ENCODE results near the gene RASA1. TPM values are rescaled to one million over a fixed set of nuclear protein-coding genes. Genes with fewer than 3 reads are reported as not detected.

Gene RASA1
- total and polyA plus RNA-seq, 2 donors from 2014 or later = 9.9 to 25.5 TPM

DNA sequence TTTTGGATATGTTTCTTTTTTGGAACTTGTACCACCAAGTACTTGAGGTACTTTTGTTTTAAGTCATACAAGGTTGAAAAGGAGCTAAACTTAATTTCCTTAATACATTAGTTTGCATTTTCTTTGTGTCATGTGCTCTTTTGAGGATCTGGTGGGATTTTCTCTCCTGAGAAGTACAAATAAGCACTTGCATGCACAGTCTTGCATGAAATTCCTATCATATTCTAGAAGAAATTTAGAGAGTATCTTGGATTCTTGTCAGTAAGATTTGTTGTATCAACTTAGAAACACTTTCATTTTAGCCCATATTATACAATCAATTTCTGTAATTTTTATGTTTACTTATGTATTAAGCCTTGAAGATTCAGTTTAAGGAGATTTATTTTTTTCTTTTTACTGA, 80.2 kb downstream of the RASA1 start:
- FAIRE-seq (no peak), DNase-seq (no peak)
- H3K4me3 ChIP-seq (ENCODE audit: low read length in 3 of 3) = no peak overlapping the region

DNA sequence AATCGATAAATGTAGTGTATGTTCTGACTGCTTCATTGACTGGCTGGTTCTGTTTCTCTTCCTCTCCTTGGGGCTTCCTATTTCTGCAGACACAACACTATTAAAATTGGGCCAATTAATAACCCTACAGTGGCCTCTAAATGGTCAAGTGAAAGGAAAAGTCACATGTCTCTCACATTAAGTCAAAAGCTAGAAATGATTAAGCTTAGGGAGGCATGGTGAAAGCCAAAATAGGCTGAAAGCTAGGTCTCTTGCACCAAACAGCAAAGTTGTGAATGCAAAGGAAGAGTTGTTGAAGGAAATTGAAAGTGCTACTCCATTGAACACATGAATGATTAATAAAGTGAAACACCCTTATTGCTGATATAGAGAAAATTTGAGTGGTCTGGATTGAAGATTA, 86.8 kb downstream of the RASA1 start:
- Histone ChIP-seq H3K4me1 (ENCODE audit: control insufficient read depth in 2 of 3, insufficient read depth in 2 of 3, low read depth in 1 of 3, low read length in 3 of 3) (no peaks in the 10 kb centered on the region), H3K27ac (ENCODE audit: low read depth in 2 of 2, low read length in 2 of 2) (no peak overlapping the region), H3K9me3 (ENCODE audit: control insufficient read depth in 2 of 3, insufficient read depth in 1 of 3, low read length in 3 of 3) (no peaks in the 10 kb centered on the region), H3K4me3 (ENCODE audit: low read length in 3 of 3) (no peak overlapping the region), H3K36me3 (ENCODE audit: control insufficient read depth in 2 of 3, insufficient read depth in 3 of 3, low read length in 3 of 3) (peaks cover 0 to 3% (median 2%) of the 10 kb centered on the region in 3 donors), H3K27me3 (ENCODE audit: control insufficient read depth, insufficient read depth, low read length) (no peaks in the 10 kb centered on the region), H3K9ac (ENCODE audit: low read length in 3 of 3) (no peak overlapping the region)
- FAIRE-seq (peak; percentile 13), DNase-seq (peak in 2 of 5 donors; percentile 36 to 54)
- TF ChIP-seq, protein P1, sequence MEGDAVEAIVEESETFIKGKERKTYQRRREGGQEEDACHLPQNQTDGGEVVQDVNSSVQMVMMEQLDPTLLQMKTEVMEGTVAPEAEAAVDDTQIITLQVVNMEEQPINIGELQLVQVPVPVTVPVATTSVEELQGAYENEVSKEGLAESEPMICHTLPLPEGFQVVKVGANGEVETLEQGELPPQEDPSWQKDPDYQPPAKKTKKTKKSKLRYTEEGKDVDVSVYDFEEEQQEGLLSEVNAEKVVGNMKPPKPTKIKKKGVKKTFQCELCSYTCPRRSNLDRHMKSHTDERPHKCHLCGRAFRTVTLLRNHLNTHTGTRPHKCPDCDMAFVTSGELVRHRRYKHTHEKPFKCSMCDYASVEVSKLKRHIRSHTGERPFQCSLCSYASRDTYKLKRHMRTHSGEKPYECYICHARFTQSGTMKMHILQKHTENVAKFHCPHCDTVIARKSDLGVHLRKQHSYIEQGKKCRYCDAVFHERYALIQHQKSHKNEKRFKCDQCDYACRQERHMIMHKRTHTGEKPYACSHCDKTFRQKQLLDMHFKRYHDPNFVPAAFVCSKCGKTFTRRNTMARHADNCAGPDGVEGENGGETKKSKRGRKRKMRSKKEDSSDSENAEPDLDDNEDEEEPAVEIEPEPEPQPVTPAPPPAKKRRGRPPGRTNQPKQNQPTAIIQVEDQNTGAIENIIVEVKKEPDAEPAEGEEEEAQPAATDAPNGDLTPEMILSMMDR (IDR thresholded peaks at IDR 0.05; ENCODE audit: borderline replicate concordance, extremely low read depth, insufficient read depth) = no peak
- intact Hi-C loops (cut with DNase I) = no loop called here

More for the DNA sequence above, 80.2 kb downstream of the RASA1 start:
- TF ChIP-seq, protein P1 (IDR thresholded peaks at IDR 0.05; ENCODE audit: borderline replicate concordance, extremely low read depth, insufficient read depth) = no peak
- H3K9ac ChIP-seq (ENCODE audit: low read length in 3 of 3) = no peak overlapping the region
- H3K36me3 ChIP-seq (ENCODE audit: control insufficient read depth in 2 of 3, insufficient read depth in 3 of 3, low read length in 3 of 3) = peaks cover 0 to 9% (median 0%) of the 10 kb centered on the region in 3 donors
- no peak overlapping the region for H3K27ac ChIP-seq (ENCODE audit: low read depth in 2 of 2, low read length in 2 of 2)
- intact Hi-C loops (cut with DNase I) = no loop called here
- no peaks in the 10 kb centered on the region for H3K4me1 ChIP-seq (ENCODE audit: control insufficient read depth in 2 of 3, insufficient read depth in 2 of 3, low read depth in 1 of 3, low read length in 3 of 3)
- no peaks in the 10 kb centered on the region for H3K27me3 ChIP-seq (ENCODE audit: control insufficient read depth, insufficient read depth, low read length)
- no peaks in the 10 kb centered on the region for H3K9me3 ChIP-seq (ENCODE audit: control insufficient read depth in 2 of 3, insufficient read depth in 1 of 3, low read length in 3 of 3)

DNA sequence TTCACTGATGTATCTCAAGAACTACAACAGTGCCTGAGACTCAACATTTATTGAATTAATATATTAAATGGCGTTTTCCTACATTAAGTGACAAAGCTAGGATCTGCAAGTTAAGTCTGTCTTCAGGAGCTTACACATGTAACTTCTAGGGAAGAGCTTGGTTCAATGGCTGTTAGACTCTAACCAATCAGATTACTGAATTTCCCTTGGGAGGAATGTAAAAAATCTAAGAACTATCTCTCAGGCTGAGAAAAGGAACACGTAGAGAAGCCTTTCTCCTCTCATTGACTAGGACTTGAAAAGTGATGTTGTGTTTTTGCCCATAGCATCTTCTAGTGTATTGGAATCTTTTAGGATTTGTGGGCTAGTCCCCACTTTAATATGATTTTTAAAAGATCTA, 91.4 kb downstream of the RASA1 start:
- FAIRE-seq (no peak), DNase-seq (no peak)
- Histone ChIP-seq H3K4me1 (ENCODE audit: control insufficient read depth in 2 of 3, insufficient read depth in 2 of 3, low read depth in 1 of 3, low read length in 3 of 3) (no peaks in the 10 kb centered on the region), H3K27me3 (ENCODE audit: control insufficient read depth, insufficient read depth, low read length) (no peaks in the 10 kb centered on the region), H3K4me3 (ENCODE audit: low read length in 3 of 3) (no peak overlapping the region), H3K9ac (ENCODE audit: low read length in 3 of 3) (no peak overlapping the region), H3K9me3 (ENCODE audit: control insufficient read depth in 2 of 3, insufficient read depth in 1 of 3, low read length in 3 of 3) (no peaks in the 10 kb centered on the region), H3K36me3 (ENCODE audit: control insufficient read depth in 2 of 3, insufficient read depth in 3 of 3, low read length in 3 of 3) (peaks cover 0 to 4% (median 2%) of the 10 kb centered on the region in 3 donors), H3K27ac (ENCODE audit: low read depth in 2 of 2, low read length in 2 of 2) (no peak overlapping the region)
- intact Hi-C loops (cut with DNase I) = no loop called here
- TF ChIP-seq, protein P1 (IDR thresholded peaks at IDR 0.05; ENCODE audit: borderline replicate concordance, extremely low read depth, insufficient read depth) = no peak

DNA sequence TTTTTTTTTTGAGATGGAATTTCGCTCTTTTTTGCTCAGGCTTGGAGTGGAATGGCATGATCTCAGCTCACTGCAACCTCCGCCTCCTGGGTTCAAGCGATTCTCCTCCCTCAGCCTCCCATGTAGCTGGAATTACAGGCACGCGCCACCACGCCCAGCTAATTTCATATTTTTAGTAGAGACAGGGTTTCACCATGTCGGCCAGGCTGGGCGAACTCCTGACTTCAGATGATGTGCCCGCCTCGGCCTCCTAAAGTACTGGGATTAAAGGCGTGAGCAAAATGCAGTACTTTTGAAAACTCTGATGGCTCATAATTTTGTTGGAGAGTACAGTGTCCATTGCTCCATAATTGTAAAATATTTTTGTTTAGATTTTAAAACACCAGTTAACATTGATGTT, 92.4 kb downstream of the RASA1 start:
- intact Hi-C loops (cut with DNase I) = no loop called here
- no peak for FAIRE-seq
- H3K27me3 ChIP-seq (ENCODE audit: control insufficient read depth, insufficient read depth, low read length) = no peaks in the 10 kb centered on the region
- peak in 1 of 5 donors; percentile 39 for DNase-seq
- H3K36me3 ChIP-seq (ENCODE audit: control insufficient read depth in 2 of 3, insufficient read depth in 3 of 3, low read length in 3 of 3) = peaks cover 4 to 6% (median 5%) of the 10 kb centered on the region in 3 donors
- H3K27ac ChIP-seq (ENCODE audit: low read depth in 2 of 2, low read length in 2 of 2) = no peak overlapping the region
- no peaks in the 10 kb centered on the region for H3K9me3 ChIP-seq (ENCODE audit: control insufficient read depth in 2 of 3, insufficient read depth in 1 of 3, low read length in 3 of 3)
- no peak overlapping the region for H3K9ac ChIP-seq (ENCODE audit: low read length in 3 of 3)
- H3K4me1 ChIP-seq (ENCODE audit: control insufficient read depth in 2 of 3, insufficient read depth in 2 of 3, low read depth in 1 of 3, low read length in 3 of 3) = no peaks in the 10 kb centered on the region
- H3K4me3 ChIP-seq (ENCODE audit: low read length in 3 of 3) = no peak overlapping the region
- TF ChIP-seq, protein P1 (IDR thresholded peaks at IDR 0.05; ENCODE audit: borderline replicate concordance, extremely low read depth, insufficient read depth) = no peak
